Neutrophil (primary cell): ENCODE data around the gene CAPN8.

Experiments used
- H3K27ac ChIP-seq: fragments of 200-600 bp; sonication (generic); 2 replicates; pipeline ENCODE4 v1.5.1; 2016; ENCODE audit warnings: mild to moderate bottlenecking, moderate library complexity
- H3K27me3 ChIP-seq: fragments of 200-600 bp; sonication (generic); 2 replicates; pipeline ENCODE4 v1.6.0; 2016; ENCODE audit warnings: mild to moderate bottlenecking
- H3K36me3 ChIP-seq: fragments of 200-600 bp; sonication (generic); 2 replicates; pipeline ENCODE4 v1.5.1; 2017
- H3K4me1 ChIP-seq, 2 experiments: fragments of 200-600 bp in 1 of 2; sonication (generic) in 1 of 2; 1 replicate in 1 of 2; 2 replicates in 1 of 2; pipeline versions ENCODE4 v1.5.1 to v1.6.1; 2013 to 2016; ENCODE audit warnings: low read depth in 1 of 2, low read length in 1 of 2, mild to moderate bottlenecking in 1 of 2, moderate library complexity in 1 of 2; ENCODE audit not compliant: control insufficient read depth in 1 of 2, insufficient read depth in 1 of 2
- H3K4me3 ChIP-seq, 2 experiments: fragments of 200-600 bp in 1 of 2; sonication (generic) in 1 of 2; 1 replicate in 1 of 2; 2 replicates in 1 of 2; pipeline ENCODE4 v1.5.1; 2013 to 2016; ENCODE audit warnings: low read depth in 1 of 2, low read length in 1 of 2, mild to moderate bottlenecking in 1 of 2, moderate library complexity in 1 of 2
- H3K9me3 ChIP-seq: fragments of 200-600 bp; sonication (generic); 2 replicates; pipeline ENCODE4 v1.5.1; 2016
- TF ChIP-seq, protein P1 (sequence below): fragments of 200-600 bp; sonication (generic); IDR thresholded peaks from 2 replicates; pipeline ENCODE4 v1.5.1; 2016; ENCODE audit warnings: antibody characterized with exemption

CAPN8 gene

DNA sequence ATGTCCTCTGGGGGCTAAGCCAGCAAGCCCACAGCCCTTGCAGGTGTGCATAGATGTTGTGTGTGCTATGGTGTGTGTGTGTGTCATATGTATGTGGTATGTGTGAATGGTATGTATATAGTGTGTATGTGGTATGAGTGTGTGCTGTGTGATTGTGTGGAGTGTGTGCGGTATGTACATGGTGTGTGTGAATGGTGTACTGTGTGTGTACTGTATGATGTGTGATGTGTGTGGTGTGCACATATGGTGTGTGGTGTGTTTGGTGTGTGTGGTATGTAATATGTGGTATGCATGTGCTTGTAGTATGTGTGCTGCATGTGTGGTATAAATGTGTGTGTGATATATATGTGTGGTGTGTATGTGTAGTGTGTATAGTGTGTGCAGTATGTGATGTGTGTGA is 107.0 kb downstream of the CAPN8 start:
- Histone ChIP-seq H3K4me3 (no peak overlapping the region), H3K27me3 (no peaks in the 10 kb centered on the region), H3K27ac (no peak overlapping the region), H3K4me1 (no peaks in the 10 kb centered on the region), H3K36me3 (no peaks in the 10 kb centered on the region), H3K9me3 (no peaks in the 10 kb centered on the region)
- TF ChIP-seq, protein P1, sequence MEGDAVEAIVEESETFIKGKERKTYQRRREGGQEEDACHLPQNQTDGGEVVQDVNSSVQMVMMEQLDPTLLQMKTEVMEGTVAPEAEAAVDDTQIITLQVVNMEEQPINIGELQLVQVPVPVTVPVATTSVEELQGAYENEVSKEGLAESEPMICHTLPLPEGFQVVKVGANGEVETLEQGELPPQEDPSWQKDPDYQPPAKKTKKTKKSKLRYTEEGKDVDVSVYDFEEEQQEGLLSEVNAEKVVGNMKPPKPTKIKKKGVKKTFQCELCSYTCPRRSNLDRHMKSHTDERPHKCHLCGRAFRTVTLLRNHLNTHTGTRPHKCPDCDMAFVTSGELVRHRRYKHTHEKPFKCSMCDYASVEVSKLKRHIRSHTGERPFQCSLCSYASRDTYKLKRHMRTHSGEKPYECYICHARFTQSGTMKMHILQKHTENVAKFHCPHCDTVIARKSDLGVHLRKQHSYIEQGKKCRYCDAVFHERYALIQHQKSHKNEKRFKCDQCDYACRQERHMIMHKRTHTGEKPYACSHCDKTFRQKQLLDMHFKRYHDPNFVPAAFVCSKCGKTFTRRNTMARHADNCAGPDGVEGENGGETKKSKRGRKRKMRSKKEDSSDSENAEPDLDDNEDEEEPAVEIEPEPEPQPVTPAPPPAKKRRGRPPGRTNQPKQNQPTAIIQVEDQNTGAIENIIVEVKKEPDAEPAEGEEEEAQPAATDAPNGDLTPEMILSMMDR: no peak

DNA sequence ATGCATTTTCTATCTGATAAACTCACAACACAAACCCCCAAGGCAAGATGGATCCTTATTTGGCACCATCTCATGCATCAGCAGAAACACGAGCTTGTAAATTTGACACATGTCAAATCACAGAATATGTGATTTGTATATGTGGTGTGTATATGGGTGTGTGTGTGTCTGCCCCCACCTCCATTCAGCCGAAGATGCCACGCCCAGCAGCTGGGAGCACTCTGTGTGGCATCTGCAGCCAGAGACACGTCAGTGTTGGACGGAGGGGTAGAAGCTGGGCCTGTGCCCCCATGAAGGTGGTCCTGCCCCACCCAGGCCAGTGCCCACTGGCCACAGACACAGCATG is 108.4 kb downstream of the CAPN8 start:
- Histone ChIP-seq H3K9me3 (no peaks in the 10 kb centered on the region), H3K4me3 (no peak overlapping the region), H3K36me3 (no peaks in the 10 kb centered on the region), H3K27ac (no peak overlapping the region), H3K27me3 (no peaks in the 10 kb centered on the region), H3K4me1 (no peaks in the 10 kb centered on the region)
- TF ChIP-seq, protein P1: no peak

DNA sequence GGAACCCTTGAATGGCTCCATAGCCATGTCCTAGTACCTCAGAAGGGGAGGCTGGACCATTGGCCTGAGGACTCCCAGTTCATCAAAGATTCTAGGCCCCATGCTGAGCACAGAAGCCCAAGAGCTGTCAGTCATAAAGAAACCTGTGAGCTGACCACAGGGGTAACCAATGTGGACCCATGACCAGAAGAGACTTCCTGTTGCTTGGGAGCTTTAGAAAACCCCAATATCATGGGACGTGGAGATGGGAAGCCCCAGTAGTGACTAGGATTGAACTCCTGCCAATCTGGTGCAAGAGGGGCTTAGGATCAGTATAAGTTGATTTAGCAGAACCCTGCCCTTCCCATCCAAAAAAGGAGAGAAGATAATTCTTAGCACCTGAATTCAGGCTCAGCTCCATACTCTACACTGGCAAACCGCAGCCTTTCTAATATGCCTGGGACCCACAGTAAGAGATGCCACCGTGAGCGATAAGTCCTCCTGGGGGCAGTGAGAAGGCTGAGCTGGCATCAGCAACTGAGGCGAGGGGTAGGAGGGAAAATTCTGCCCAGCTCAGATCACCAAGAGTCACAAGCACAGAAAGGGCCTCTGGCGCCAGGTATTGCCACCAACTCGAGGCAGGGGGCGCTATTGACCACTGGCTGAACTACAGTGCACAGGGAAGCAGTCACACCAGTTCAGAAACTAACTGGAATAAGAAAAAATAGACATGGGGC is 108.9 kb downstream of the CAPN8 start:
- H3K36me3 ChIP-seq: no peaks in the 10 kb centered on the region
- TF ChIP-seq, protein P1: no peak
- H3K9me3 ChIP-seq: no peaks in the 10 kb centered on the region
- no peak overlapping the region for H3K27ac ChIP-seq
- H3K4me1 ChIP-seq: no peaks in the 10 kb centered on the region
- no peak overlapping the region for H3K4me3 ChIP-seq
- no peaks in the 10 kb centered on the region for H3K27me3 ChIP-seq

DNA sequence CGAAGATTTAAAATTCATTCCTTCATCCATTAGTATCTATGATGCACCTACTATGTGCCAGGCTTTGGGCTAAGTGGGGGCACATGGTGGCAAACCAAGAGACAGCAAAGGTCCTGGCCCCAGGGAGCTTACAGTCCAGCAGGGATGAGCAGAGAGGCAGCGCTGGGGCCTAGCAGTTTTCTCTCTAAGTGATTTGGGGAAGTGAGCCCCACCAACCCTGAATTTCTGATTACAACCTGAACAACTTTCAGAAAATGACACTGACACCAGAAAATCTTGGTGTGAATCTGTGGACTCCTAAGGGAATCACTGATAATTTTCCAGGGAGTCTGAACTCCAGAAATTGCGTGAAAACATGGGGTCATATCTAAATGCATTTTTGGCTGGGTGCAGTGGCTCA is 111.5 kb downstream of the CAPN8 start:
- H3K27ac ChIP-seq: no peak overlapping the region
- TF ChIP-seq, protein P1: no peak
- no peaks in the 10 kb centered on the region for H3K4me1 ChIP-seq
- H3K9me3 ChIP-seq: no peaks in the 10 kb centered on the region
- no peaks in the 10 kb centered on the region for H3K36me3 ChIP-seq
- H3K27me3 ChIP-seq: peaks cover 7% of the 10 kb centered on the region
- no peak overlapping the region for H3K4me3 ChIP-seq

DNA sequence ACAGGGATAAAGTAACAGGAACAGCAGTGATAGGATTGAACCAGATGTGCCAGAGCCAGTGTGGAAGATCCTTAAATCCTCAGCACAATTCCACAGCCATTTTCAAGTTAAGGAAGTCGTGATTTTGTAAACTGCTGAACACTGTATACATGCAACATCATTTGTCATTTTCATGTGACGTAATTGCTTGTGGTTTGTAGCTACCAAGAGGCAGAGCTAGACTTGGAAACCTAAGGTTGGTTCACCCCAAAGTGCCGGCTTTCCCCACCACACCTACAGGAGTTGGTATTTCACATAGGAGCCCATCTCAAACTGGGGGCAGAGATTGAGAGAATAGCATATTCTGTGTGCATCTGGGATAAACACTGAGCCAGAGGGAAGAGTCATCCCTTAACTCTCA is 113.9 kb downstream of the CAPN8 start:
- Histone ChIP-seq H3K9me3 (no peaks in the 10 kb centered on the region), H3K27ac (no peak overlapping the region), H3K27me3 (peaks cover 15% of the 10 kb centered on the region), H3K36me3 (no peaks in the 10 kb centered on the region), H3K4me3 (no peak overlapping the region), H3K4me1 (no peaks in the 10 kb centered on the region)
- TF ChIP-seq, protein P1: no peak
